Measurements from ENCODE around the gene SYNDIG1.

GRCh38 chr20:24586523-24586840, 117.1 kb downstream of the SYNDIG1 start:
- no peak for TF ChIP-seq CTCF (IDR thresholded peaks at IDR 0.05)
- no peak for TF ChIP-seq POLR2A (IDR thresholded peaks at IDR 0.05)
